SU-DHL-6 (cell line): ENCODE results near the gene GRK3.
"Not testable (repeated sequence)": the region's sequence is repeated elsewhere in the genome, so short reads cannot be mapped to it uniquely, and the experiment has no call there.

Experiments used
- H2AFZ ChIP-seq: fragments of 200-600 bp; sonication (generic); 2 replicates; pipeline ENCODE4 v1.6.1; 2014; ENCODE audit warnings: low read depth, mild to moderate bottlenecking, moderate library complexity, mixed read lengths, antibody characterized with exemption, low read length; ENCODE audit not compliant: severe bottlenecking
- H3F3A ChIP-seq: fragments of 200-600 bp; shearing (Covaris generic); 2 replicates; pipeline ENCODE4 v1.6.0; 2016; ENCODE audit warnings: antibody characterized with exemption, mild to moderate bottlenecking; ENCODE audit not compliant: insufficient read depth
- H3K27ac ChIP-seq: fragments of 200-600 bp; sonication (generic); 2 replicates; pipeline ENCODE4 v1.5.1; 2016; ENCODE audit warnings: low read depth, mild to moderate bottlenecking, low read length, moderate library complexity, mixed read lengths
- H3K27me3 ChIP-seq: fragments of 200-600 bp; sonication (generic), shearing (Covaris generic); 2 replicates; pipeline ENCODE4 v1.6.0; 2014; ENCODE audit warnings: mild to moderate bottlenecking, low read length
- H3K36me3 ChIP-seq: fragments of 200-600 bp; sonication (generic); 2 replicates; pipeline ENCODE4 v1.6.1; 2014; ENCODE audit warnings: mild to moderate bottlenecking, low read length, mixed read lengths
- H3K4me2 ChIP-seq: fragments of 300-600, 200-600 bp; shearing (Covaris generic), sonication (generic); 2 replicates; pipeline ENCODE4 v1.6.0; 2014; ENCODE audit warnings: low read length, low read depth, mild to moderate bottlenecking; ENCODE audit not compliant: poor library complexity, severe bottlenecking
- H3K4me3 ChIP-seq: fragments of 200-600 bp; sonication (generic); 2 replicates; pipeline ENCODE4 v1.5.1; 2014; ENCODE audit warnings: antibody characterized with exemption, low read length, mild to moderate bottlenecking, mixed read lengths; ENCODE audit not compliant: insufficient read depth, poor library complexity, severe bottlenecking
- H3K79me2 ChIP-seq: fragments of 200-600 bp; sonication (generic); 2 replicates; pipeline ENCODE4 v1.6.1; 2014; ENCODE audit warnings: mild to moderate bottlenecking, low read length, moderate library complexity; ENCODE audit not compliant: insufficient read depth
- H3K9ac ChIP-seq: fragments of 200-600 bp; sonication (generic); 2 replicates; pipeline ENCODE4 v1.7.0; 2014; ENCODE audit warnings: mild to moderate bottlenecking, low read length
- H3K9me2 ChIP-seq: fragments of 200-600 bp; sonication (generic); replicated peaks from 2 replicates; pipeline ENCODE4 v1.6.1; 2014; ENCODE audit warnings: low read length; ENCODE audit not compliant: insufficient read depth
- H3K9me3 ChIP-seq: fragments of 200-600 bp; sonication (generic); 2 replicates; pipeline ENCODE4 v1.6.1; 2014; ENCODE audit warnings: low read length, mixed read lengths; ENCODE audit not compliant: insufficient read depth
- H4K20me1 ChIP-seq: fragments of 200-600 bp; sonication (generic); 2 replicates; pipeline ENCODE4 v1.6.1; 2014; ENCODE audit warnings: low read depth, mild to moderate bottlenecking, antibody characterized with exemption, low read length, moderate library complexity, mixed read lengths
- EZH2phosphoT487 ChIP-seq: fragments of 200-600 bp; sonication (generic), shearing (Covaris generic); conservative IDR thresholded peaks from 2 replicates; pipeline ENCODE4 v1.6.1; 2018; ENCODE audit warnings: mild to moderate bottlenecking, antibody characterized with exemption, low read length, moderate library complexity, mixed read lengths
- TF ChIP-seq, protein P1 (sequence below): fragments of 200-600 bp; sonication (generic); IDR thresholded peaks from one replicate; pipeline ENCODE4 v1.5.1; 2017; ENCODE audit warnings: antibody characterized with exemption, mild to moderate bottlenecking, low read length, moderate library complexity; ENCODE audit not compliant: insufficient read depth, poor library complexity, severe bottlenecking

The GRK3 gene

GRCh38 chr22:25551396-25551795, 13.1 kb upstream of the GRK3 start:
- Histone ChIP-seq H3K36me3 (no peaks in the 10 kb centered on the region), H3K9me3 (no peaks in the 10 kb centered on the region), H3F3A (no peaks in the 10 kb centered on the region), H3K27ac (no peak overlapping the region), H3K4me3 (no peak overlapping the region), H3K27me3 (no peaks in the 10 kb centered on the region), H3K79me2 (no peaks in the 10 kb centered on the region), H3K4me2 (no peak overlapping the region), H3K9me2 (no peaks in the 10 kb centered on the region), H3K9ac (no peak overlapping the region), H2AFZ (no peak overlapping the region), H4K20me1 (no peaks in the 10 kb centered on the region)
- no peak for TF ChIP-seq EZH2phosphoT487
- TF ChIP-seq, protein P1, sequence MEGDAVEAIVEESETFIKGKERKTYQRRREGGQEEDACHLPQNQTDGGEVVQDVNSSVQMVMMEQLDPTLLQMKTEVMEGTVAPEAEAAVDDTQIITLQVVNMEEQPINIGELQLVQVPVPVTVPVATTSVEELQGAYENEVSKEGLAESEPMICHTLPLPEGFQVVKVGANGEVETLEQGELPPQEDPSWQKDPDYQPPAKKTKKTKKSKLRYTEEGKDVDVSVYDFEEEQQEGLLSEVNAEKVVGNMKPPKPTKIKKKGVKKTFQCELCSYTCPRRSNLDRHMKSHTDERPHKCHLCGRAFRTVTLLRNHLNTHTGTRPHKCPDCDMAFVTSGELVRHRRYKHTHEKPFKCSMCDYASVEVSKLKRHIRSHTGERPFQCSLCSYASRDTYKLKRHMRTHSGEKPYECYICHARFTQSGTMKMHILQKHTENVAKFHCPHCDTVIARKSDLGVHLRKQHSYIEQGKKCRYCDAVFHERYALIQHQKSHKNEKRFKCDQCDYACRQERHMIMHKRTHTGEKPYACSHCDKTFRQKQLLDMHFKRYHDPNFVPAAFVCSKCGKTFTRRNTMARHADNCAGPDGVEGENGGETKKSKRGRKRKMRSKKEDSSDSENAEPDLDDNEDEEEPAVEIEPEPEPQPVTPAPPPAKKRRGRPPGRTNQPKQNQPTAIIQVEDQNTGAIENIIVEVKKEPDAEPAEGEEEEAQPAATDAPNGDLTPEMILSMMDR: no peak

GRCh38 chr22:25552405-25552804, 12.1 kb upstream of the GRK3 start:
- not testable (repeated sequence) for H4K20me1 ChIP-seq, H3K4me2 ChIP-seq, H2AFZ ChIP-seq, H3K27me3 ChIP-seq, H3K27ac ChIP-seq, H3F3A ChIP-seq, H3K4me3 ChIP-seq, H3K79me2 ChIP-seq, H3K9me2 ChIP-seq, H3K9me3 ChIP-seq, H3K36me3 ChIP-seq, H3K9ac ChIP-seq

- no peaks in the 10 kb centered on the region for H3K36me3 ChIP-seq
- H2AFZ ChIP-seq: no peak overlapping the region
- H3K27ac ChIP-seq: no peak overlapping the region
- no peaks in the 10 kb centered on the region for H3F3A ChIP-seq
- no peaks in the 10 kb centered on the region for H3K79me2 ChIP-seq
- H3K4me2 ChIP-seq: no peak overlapping the region
- TF ChIP-seq, protein P1: no peak
- no peak overlapping the region for H3K9ac ChIP-seq
- no peak overlapping the region for H3K4me3 ChIP-seq
- H3K27me3 ChIP-seq: no peaks in the 10 kb centered on the region
- H3K9me2 ChIP-seq: no peaks in the 10 kb centered on the region
- H4K20me1 ChIP-seq: no peaks in the 10 kb centered on the region
- no peaks in the 10 kb centered on the region for H3K9me3 ChIP-seq
Observed at GRCh38 chr22:25553131-25553530, 11.3 kb upstream of the GRK3 start.

DNA sequence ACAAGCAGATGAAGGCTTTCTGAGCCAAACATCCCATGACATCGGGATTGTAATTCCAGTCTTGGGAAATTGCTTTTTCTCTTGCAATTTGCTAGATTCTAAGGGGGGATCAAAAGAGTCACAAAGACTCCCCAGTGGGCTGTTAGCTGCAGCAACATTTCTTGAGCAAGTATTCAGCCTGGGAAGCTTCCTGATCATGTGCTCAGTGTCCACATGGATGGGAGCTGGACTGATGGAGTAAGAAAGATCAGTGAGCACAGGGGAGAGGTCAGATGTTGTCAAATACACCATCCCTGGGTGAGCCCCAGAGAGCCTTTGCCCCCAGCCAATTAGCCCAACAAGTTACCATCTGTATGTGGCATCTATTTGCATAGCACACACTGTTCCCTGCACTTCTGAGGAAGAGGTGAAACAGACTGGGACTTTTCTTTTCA, 10.2 kb upstream of the GRK3 start:
- no peak overlapping the region for H2AFZ ChIP-seq
- H3K36me3 ChIP-seq: no peaks in the 10 kb centered on the region
- H3K79me2 ChIP-seq: no peaks in the 10 kb centered on the region
- no peaks in the 10 kb centered on the region for H4K20me1 ChIP-seq
- H3K9me2 ChIP-seq: no peaks in the 10 kb centered on the region
- no peak overlapping the region for H3K9ac ChIP-seq
- no peak for TF ChIP-seq EZH2phosphoT487
- TF ChIP-seq, protein P1: no peak
- H3K27ac ChIP-seq: no peak overlapping the region
- H3K4me2 ChIP-seq: no peak overlapping the region
- H3K4me3 ChIP-seq: no peak overlapping the region
- H3F3A ChIP-seq: no peaks in the 10 kb centered on the region
- H3K9me3 ChIP-seq: no peaks in the 10 kb centered on the region
- no peaks in the 10 kb centered on the region for H3K27me3 ChIP-seq
